A172 (cell line): Measurements from ENCODE around the gene HDGFL2. TPM values are rescaled to one million over a fixed set of nuclear protein-coding genes. Genes with fewer than 3 reads are reported as not detected.

ENCODE experiments used
- DNase-seq: peaks from one replicate; pipeline ENCODE4 v3.0.0-alpha.2; 2015; ENCODE audit warnings: low spot score
- total RNA-seq: library from RNA; depleted of rRNA; stranded (reverse); fragments of >200 nt; shearing (Covaris generic); gene quantifications from 2 replicates; pipeline ENCODE4 v1.2.3, GENCODE V29; 2014

The HDGFL2 gene
- total RNA-seq, 1 experiment from 2014 or later = 53.9 TPM

GRCh38 chr19:4497770-4498389 lies 25.8 kb downstream of the HDGFL2 start:
- no peak for DNase-seq

GRCh38 chr19:4498694-4499093 lies 26.6 kb downstream of the HDGFL2 start:
- no peak for DNase-seq

GRCh38 chr19:4499318-4499717 lies 27.2 kb downstream of the HDGFL2 start:
- DNase-seq = no peak

GRCh38 chr19:4499855-4500254 lies 27.8 kb downstream of the HDGFL2 start:
- no peak for DNase-seq

GRCh38 chr19:4500841-4501591 lies 28.9 kb downstream of the HDGFL2 start:
- no peak for DNase-seq

GRCh38 chr19:4501691-4502090 lies 29.6 kb downstream of the HDGFL2 start:
- no peak for DNase-seq

- no peak for DNase-seq
Observed at GRCh38 chr19:4502282-4503131, 30.4 kb downstream of the HDGFL2 start.

- no peak for DNase-seq
Observed at GRCh38 chr19:4503132-4503824, 31.2 kb downstream of the HDGFL2 start.

- DNase-seq = no peak
Observed at GRCh38 chr19:4503825-4504170, 31.7 kb downstream of the HDGFL2 start.

- no peak for DNase-seq
Observed at GRCh38 chr19:4504297-4504701, 32.2 kb downstream of the HDGFL2 start.

GRCh38 chr19:4504891-4505569 lies 32.9 kb downstream of the HDGFL2 start:
- DNase-seq = no peak

- no peak for DNase-seq
Observed at GRCh38 chr19:4505570-4506448, 33.7 kb downstream of the HDGFL2 start.

- peak; percentile 80 for DNase-seq
Observed at GRCh38 chr19:4506449-4507149, 34.5 kb downstream of the HDGFL2 start.

GRCh38 chr19:4507150-4507452 lies 35.0 kb downstream of the HDGFL2 start:
- DNase-seq = no peak

- DNase-seq = no peak
Observed at GRCh38 chr19:4507804-4508203, 35.7 kb downstream of the HDGFL2 start.

GRCh38 chr19:4508698-4509097 lies 36.6 kb downstream of the HDGFL2 start:
- no peak for DNase-seq

- DNase-seq = no peak
Observed at GRCh38 chr19:4510435-4511255, 38.5 kb downstream of the HDGFL2 start.

GRCh38 chr19:4511300-4512054 lies 39.4 kb downstream of the HDGFL2 start:
- DNase-seq = no peak
